Hindlimb muscle (tissue), 1 donor: ENCODE measurements around the gene SMARCAL1. TPM values are rescaled to one million over a fixed set of nuclear protein-coding genes. Genes with fewer than 3 reads are reported as not detected.
"Not testable (repeated sequence)": the region's sequence is repeated elsewhere in the genome, so short reads cannot be mapped to it uniquely, and the experiment has no call there.

Experiments
- DNase-seq: peaks from one replicate; pipeline ENCODE4 v3.0.0-alpha.2; 2013
- polyA plus RNA-seq: library from polyadenylated mRNA; unstranded; fragments of 120-200 nt; gene quantifications from one replicate; pipeline ENCODE4 v1.2.1, GENCODE V29; 2013; ENCODE audit not compliant: insufficient read length

Gene SMARCAL1
- polyA plus RNA-seq, 1 donor = 19.5 TPM

DNA sequence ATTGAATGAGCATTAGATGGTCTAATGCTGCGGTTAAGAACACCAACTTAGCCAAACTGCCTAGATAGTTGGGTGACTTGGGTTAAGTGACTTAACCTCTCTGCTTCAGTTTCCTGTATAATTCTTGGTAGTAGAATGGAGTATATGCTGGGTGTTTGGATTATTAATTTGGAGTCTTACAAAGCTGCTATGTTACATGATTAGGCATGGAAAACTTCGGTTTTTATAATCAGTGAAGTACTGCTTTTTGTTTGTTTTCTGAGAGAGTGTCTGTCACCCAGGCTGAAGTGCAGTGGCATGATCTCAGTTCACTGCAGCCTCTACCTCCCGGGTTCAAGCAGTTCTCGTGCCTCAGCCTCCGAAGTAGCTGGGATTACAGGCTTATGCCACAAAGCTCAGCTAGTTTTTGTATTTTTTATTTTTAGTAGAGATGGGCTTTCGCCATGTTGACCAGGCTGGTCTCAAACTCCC is 90.9 kb downstream of the SMARCAL1 start:
- DNase-seq = no peak

DNA sequence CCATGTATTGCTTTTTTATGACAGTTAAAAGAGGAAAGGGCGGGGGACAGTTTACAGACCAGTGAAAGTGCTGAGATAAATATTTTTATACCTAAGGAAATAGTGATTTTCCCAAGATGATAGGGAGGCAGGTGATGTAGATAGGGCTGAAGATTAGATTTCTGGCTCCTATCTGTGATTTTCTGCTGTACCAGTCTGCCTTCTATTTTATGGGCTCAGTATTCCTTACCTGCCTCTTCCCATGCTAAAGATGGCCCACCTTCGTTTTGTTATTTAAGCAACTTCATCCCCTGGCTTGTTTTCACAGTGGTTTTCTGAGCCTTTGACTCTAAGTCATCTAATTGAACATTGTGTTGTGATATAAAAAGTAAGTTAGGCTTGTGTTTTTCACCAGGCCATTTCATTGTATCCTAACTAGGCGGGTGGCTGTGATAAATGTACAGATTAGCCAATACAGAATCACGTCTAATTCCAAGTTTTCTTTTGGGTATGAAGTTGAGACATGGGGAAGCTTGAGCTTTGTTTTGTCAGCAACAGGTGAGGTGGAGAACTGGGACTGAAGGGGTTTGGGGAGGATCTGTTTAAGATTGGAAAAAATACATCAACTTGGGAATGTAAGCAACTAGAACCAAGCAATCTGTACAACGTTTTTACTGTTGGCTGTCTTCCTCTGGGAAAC is 91.6 kb downstream of the SMARCAL1 start:
- no peak for DNase-seq

DNA sequence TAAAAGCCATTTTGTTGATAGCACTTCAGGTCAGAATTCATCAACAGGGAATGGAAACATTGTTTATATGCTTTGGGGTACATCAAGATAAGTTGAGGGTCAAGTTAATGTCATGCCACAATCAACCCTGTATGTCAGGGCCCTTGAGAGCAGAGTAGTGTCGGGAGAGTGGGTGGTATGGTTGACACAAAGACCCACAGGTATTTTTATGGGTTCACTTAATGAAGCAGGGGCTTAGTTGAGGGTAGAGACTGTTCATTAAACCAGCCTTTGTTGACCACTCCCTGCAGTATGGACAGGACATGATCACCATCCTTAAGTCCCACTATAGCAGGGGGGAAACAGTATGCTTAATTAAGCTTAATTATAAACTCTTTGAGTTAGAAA is 92.1 kb downstream of the SMARCAL1 start:
- no peak for DNase-seq

DNA sequence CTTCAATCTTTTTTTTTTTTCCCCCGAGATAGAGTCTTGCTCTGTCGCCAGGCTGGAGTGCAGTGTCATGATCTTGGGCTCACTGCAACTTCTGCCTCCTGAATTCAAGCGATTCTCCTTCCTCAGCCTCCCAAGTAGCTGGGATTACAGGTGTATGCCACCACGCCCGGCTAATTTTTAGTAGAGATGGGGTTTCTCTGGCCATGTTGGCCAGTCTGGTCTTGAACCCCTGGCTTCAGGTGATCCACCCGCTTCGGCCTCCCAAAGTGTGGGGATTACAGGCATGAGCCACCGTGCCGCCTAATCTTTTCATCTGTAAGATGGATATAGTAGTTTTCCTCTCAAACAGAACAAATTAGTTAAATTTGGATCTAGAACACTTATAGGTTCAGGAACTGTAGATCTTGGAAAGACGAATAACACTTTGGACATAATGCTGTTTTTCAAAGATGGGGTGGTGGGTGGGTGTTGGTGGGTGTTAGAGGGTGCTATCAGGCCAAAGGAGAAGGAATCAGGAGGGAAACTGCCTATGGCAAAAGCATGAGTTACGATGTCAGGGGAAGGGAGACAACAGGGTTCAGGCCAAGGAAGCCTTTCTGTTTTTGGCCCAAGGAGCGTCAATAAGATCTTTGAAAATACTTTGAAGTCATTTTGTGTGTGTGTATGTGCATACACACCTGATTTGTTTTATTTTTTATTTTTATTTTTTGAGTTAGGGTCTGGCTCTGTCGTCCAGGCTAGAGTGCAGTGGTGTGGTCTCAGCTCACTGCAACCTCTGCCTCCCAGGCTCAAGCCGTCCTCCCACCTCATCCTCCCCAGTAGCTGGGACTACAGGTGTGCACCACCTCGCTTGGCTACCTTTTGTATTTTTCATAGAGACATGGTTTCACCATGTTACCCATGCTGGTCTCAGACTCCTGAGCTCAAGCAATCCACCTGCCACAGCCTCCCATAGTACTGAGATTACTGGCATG is 93.1 kb downstream of the SMARCAL1 start:
- no peak for DNase-seq

DNA sequence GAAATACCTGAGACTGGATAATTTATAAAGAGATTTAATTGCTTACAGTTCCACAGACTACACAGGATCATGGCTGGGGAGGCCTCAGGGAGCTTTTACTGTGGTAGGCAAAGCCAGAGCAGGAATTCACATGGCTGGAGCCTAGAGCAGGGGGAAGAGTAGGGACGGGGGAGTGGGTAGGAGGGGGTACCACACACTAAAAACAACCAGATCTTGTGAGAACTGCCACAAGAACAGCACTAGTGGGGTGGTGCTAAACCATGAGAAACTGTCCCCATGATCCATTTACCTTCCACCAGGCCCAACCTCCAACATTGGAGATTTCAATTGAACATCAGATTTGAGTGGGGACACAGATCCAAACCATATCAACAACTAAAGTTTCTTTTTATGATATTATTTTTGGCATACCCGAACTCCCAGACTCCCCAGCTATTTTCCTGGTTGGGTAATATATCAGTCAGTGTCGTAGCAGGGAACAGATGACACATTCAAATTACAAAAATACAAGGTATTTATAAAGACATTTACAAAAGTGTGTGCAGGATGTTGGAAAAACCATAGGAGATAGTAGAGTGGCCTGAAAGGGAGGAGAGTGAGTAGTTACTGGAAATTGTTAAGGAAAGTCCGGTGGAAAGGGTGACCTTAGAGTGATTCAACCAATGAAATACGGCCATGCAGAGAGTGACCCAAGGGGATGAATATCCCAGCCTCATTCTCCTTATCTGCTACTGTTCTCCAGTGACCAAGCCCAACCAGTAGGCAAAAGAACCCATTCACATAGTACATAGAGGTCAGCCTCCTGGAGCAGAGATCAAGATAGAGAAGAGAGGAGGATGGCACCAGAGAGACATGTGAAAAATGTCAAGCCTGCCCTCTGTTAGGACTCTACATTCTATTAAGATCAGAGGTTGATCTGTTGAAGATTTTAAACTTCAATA is 95.2 kb downstream of the SMARCAL1 start:
- DNase-seq = no peak

DNA sequence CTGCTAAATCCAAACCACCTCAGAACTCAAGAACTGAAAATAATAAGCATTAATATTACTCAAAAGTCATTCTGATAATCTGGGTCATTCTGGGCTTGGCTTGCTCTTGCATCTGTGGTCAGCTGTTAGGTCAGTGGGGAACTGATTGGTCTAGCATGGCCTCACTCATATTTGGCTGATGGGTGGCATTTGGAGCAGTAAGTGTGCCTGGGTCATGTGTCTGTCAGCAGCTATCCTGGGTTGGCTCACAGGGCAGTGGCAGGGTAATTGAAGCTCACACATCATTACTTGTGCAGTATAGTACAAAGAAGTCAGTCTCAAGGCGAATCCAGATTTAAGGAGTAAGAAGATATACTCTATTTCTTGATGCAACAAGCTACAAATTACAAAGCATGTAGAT is 95.9 kb downstream of the SMARCAL1 start:
- DNase-seq = no peak

DNA sequence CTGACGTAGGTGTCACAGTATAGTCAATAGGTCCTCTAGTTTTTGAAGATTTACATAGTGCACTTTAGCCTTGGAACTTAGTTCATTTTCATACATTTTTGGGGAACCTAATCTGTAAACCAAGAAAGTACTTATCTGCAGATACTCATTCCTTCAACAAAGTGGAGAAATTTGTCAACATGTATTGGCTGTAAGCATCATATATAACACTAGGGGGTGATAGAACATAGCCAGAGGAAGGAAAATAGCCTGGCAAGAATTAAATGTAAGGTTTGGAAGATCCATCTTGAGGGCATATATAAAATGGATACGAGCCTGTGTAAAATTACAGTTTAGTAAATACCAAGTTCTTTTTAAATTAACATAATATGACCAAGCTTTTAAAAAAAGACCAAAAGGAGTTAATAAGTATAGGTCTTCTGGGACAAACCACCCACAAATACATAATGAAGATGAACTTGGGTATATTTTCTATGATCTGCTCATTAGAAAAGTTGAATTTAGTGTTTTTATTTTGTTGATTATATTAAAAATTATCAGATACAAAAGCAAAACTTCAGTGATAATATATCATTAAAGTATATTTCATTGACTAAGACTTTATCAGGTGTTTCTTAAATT is 104.6 kb downstream of the SMARCAL1 start:
- no peak for DNase-seq

DNA sequence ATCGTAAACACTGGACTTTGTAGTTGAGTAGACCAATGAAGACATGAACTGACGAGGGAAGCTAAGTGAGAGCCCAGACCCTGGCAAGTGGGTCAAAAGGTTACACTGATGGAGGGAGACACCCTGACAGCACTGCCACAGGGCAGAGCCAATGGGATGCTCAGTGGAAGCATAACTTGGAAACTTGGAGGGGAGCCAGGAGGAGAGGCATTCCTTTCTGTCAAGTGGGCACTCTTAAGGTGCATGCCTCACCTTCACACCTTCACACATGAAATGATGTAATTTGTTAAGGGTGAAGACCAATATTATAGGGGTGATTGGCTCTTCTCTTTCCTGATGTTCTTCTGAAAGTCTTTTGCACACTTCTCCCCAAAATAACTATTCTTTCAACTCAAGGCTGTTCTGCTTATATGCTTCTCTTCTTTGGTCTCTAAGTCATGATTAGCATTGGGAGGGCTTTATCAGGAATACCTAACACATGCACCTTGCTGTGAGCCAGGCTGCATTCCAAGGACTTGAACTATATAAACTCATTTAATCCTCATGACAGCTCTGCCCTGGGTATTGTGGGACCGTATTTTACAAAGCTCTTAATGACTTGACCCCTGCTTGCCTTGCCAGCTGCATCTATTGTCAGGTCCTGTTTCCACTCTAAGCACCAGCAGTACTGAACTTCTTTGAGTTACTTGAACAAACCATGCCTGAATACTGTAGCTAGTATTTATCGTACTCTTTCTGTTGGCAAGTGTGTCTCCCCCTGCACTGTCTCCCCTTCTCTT is 105.4 kb downstream of the SMARCAL1 start:
- DNase-seq = no peak

DNA sequence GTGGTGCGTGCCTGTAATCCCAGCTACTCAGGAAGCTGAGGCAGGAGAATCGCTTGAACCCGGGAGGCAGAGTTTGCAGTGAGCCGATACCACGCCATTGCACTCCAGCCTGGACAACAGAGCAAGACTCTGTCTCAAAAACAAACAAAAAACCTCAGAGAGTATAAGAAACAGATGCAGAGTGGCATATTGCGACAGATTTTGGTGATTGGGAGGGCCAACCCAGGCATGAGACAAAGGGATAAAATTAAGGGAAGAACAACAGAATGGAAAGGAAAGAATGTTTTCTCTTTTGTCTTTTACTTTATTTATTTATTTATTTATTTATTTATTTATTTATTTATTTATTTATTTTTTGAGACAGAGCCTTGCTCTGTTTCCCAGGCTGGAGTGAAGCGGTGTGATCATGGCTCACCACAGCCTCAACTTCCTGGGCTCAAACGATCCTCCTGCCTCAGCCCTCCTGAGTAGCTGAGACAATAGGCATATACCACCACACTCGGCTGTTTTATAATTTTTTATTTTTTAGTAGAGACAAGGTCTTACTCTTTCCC is 106.4 kb downstream of the SMARCAL1 start:
- DNase-seq = not testable (repeated sequence)

DNA sequence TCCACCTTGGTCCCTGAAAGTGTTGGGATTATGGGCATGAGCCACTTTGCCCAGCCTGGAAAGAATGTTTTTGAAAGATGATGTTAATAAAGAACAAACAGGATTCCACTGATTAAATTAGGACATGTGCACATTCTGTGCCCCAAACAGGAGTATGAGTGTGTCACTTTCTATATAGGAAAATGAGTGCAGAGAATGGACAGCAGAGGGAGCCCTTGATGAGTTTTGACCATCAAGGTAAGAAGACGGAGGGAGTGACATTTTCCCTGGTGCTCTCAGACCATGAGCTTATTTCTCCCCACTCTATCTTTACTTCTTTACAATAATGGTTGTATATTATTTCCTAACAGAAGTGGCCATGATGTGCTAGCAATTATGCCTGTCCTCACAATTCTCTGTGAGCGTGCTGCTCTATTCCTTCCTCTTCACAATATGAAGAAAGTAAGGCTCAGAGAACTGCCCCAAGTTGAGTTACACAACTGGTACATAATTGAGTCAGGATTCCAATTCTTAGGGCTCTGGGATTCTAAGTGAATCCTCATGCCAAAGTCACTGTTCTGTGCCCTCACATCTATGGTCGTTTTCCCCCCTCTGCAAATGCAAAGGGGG is 107.0 kb downstream of the SMARCAL1 start:
- peak; percentile 78 for DNase-seq

DNA sequence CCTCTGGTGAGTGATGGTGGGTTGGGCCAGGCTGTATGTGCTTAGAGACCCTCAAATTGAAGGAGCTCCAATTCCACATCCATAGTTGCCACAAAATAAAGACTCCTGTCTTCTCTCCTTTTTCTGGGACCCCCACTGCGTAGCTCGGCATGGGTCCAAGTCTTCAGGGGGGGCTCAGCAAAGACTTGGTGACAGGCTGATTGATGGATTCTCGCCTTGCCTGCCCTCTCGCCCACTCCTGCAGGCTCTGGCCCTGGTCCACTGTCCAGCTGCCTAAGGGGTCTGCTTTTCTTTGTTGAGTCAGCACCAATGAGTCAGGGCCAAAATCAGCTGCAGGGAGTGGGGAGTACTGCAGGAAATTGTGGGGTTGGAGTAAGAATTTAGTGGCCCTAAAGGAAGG is 107.8 kb downstream of the SMARCAL1 start:
- DNase-seq = no peak

DNA sequence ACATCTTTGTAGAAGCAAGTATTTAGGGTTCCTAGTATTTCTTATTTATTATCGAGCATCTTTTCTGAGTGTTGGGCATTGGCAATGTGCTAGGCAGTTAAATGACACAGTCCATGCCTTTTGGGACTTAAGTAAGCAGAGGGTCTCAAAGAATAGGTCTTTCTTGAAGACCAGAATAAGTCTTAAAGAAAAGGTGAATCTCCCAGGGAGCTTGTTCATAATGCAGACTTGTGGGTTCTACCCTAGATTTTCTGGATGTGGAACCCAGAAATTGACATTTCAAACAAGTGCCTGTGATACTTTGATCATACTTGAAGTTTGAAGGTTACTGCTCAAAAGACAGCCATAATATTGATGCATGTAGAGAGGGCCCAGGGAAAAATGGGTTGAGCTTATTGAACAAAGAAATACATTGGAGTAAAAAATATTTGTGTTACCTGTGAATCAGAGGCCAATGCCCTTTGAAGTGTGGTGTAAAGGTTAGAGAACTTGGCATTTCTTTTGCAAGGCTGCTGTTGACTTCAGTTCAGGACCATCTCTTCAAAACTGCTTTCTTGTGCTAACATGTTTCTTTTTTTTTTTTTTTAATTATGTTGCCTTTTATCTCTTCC is 110.7 kb downstream of the SMARCAL1 start:
- DNase-seq = no peak

DNA sequence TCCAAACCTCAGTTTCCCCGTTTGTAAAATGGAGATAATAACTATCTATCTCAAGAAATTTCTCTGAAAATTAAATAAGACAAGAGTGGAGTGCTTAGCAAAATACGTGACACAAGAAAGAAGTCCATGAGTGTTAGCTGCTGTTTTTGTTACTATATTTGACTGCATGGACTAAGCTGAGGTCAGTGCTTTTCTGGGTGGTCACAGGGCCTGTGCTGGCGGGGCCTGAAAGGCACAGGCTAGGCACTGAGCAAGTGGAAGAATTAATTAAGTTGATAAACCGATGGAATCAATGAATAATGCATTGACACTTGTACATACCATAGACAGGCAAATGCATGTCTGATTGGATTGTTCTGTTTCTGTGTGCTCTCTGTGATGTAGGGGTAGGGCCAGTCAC is 113.7 kb downstream of the SMARCAL1 start:
- no peak for DNase-seq

DNA sequence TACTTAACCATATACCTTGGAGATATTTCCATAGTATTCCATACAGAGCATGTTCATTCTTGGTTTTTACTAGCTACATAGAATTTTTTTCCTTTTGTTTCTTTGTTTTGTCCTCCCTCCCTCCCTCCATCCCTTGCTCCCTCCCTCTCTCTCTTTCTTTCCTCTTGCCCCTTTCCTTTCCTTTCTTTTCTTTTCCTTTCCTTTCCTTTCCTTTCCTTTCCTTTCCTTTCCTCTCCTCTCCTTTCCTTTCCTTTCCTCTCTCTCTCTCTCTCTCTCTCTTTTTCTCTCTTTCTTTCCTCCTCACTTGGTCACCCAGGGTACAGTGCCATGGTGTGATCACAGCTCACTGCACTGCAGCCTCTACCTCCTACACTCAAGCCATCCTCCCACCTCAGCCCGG is 114.7 kb downstream of the SMARCAL1 start:
- no peak for DNase-seq

DNA sequence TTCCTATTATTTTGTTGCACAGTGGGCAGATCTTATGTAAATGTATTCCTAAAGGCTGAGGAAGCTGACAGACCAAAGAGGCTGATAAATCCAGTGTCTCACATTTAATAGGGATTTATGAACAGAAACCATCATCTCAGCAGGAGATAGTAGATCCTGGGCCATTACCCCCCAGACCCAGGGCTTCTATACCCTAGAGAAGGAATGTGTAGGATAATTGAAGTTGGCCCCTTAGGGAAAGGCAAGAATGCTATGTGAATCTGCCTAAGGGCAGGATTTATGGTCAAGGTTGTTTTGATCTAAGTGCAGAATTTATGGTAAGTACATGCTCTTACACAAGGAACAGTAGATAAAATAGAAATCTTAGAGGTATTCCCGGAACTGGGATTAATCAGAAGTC is 115.3 kb downstream of the SMARCAL1 start:
- no peak for DNase-seq

DNA sequence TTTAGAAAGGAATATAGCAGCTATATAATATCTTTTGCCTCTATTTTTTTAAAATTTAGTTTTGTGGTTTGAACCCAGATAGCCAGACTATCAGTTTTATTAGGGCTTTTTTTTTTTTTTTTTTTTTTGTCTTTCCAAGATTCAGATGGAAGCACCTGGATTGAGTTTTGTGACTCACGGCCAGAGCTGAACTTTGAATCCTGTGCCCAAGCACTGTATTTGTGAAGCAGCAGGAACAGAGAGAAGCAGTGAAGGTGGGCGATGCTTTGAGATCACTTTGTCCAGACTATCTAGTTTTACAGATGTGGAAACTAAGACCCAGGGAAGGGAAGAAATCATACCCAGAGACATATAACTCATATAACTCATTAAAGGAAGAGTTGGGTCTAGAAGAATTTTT is 120.3 kb downstream of the SMARCAL1 start:
- no peak for DNase-seq
